ENCODE results near the gene SSTR3. TPM values are rescaled to one million over a fixed set of nuclear protein-coding genes. Genes with fewer than 3 reads are reported as not detected.

Gene SSTR3
- total RNA-seq, 2 donors from 2014 or later: not detected

DNA sequence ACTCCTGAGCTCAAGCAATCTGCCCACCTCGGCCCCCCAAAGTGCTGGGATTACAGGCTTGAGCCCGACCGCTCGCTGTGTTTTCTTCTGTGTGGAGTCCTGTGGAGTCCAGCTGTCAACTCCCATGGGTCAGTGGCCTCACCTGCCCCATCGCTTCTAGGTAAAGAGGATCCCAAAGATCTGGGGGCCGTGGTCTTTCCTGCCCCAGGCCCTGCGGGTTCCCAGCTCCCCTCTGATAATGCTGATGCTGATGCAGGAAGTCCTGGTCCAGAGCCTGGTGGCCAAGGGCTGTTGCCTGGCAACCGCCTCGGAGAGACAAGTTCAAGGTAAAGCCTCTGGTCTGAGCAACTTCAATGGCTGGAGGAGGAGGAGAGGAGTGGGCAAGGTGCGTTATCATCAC, 9.6 kb downstream of the SSTR3 start:
- intact Hi-C loops (cut with DNase I): loop anchor here in 1 of 2 donors (10.0 kb wide), 1 partner anchor 138 kb away; no protein-coding TSS in a partner anchor
- peak; percentile 60 for DNase-seq (ENCODE audit: low spot score)

DNA sequence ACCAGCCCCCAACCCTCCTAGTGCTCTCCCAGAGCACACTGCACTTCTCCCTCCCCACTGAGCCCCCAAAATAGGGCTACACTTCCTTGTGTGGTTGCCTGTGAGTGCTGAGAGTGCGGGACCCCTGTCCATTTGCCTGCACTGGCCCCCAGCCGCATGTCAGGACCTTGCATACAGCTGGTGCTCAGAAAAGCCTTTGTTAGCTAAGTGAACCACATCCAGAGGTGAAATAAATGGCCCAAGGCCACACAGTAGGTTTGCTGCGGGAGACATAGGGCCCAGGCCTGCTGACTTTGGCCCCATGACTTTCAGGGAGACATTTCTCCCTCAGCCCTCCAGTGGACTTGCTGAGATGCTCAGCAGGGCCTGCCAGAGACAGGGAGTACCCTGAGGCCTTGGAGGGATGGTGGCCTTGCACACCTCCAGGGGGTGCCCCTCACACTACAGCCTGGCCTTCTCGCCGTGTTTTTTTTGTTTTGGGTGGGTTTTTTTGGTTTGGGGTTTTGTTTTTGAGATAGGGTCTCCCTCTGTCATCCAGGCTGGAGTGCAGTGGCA, 10.2 kb downstream of the SSTR3 start:
- intact Hi-C loops (cut with DNase I): loop anchor here in 1 of 2 donors (10.0 kb wide), 1 partner anchor 137 kb away; no protein-coding TSS in a partner anchor
- DNase-seq (ENCODE audit: low spot score): peak; percentile 58

DNA sequence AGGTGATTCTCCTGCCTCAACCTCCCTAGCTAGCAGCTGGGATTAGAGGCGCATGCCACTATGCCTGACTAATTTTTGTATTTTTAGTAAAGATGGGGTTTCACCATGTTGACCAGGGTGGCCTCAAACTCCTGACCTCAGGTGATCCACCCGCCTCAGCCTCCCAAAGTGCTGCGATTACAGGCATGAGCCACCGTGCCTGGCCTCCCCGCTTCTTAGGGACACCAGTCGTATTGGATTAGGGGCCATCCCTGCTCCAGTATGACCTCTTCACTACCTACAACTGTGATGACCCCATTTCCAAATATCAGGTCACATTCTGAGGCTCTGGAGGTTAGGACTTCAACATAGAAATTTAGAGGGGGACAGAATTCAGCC, 10.8 kb downstream of the SSTR3 start:
- peak; percentile 36 for DNase-seq (ENCODE audit: low spot score)
- intact Hi-C loops (cut with DNase I): loop anchor here in 1 of 2 donors (10.0 kb wide), 1 partner anchor 137 kb away; no protein-coding TSS in a partner anchor

DNA sequence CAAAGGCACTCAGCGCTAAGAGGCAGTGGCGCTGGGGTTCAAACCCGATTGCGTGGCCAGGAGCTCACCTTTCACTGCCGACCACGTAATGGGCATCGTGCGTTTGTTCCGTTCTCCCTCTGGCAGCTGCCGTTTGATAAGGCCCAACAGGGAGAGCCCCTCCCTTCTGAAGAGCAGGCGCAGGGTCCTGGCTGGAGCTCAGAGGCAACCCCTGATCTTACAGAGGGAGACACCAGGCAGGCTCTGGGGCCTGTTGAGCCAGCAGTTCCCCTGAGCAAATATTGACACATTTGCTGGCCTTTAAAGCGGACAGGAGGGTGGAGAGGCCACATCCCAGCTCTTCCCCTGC, 12.5 kb downstream of the SSTR3 start:
- no peak for DNase-seq (ENCODE audit: low spot score)
- intact Hi-C loops (cut with DNase I): loop anchor here (2.0 to 10.0 kb wide), 2 partner anchors 33 to 135 kb away; no protein-coding TSS in a partner anchor

DNA sequence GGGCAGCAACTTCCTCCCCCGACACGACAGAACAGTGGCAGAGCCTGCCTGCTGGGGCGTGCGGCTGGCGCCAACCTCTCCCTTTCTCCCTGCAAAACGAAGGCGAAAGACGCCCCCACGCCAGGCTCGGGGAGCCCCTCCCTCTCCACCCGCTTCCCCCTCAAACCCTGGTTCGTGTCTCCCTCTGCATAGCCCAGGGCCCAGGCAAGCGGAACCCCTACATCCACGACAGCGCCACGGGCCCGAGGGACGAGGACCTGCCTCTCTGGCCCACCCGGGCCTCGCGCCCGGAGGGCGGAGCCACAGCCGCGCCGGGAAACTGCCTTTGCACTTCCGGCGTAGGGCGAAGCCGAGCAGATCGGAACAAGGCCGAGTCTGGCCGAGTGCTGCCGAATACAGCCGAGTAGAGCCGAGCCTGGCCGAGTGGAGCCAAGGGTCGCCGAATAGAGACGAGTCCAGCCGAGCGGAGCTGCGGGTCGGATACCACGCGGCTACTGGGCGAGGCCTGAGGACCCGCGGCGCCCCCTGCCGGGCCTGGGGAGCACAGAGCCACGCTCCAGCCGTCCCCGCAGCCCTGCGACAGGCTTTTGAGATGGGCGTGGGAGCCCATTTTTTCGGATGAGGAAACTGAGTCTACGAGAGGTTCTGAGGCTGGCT, 13.0 kb downstream of the SSTR3 start:
- peak; percentile 100 for DNase-seq (ENCODE audit: low spot score)
- intact Hi-C loops (cut with DNase I): loop anchor here in 1 of 2 donors (2.0 kb wide), 1 partner anchor 32 kb away; no protein-coding TSS in a partner anchor

DNA sequence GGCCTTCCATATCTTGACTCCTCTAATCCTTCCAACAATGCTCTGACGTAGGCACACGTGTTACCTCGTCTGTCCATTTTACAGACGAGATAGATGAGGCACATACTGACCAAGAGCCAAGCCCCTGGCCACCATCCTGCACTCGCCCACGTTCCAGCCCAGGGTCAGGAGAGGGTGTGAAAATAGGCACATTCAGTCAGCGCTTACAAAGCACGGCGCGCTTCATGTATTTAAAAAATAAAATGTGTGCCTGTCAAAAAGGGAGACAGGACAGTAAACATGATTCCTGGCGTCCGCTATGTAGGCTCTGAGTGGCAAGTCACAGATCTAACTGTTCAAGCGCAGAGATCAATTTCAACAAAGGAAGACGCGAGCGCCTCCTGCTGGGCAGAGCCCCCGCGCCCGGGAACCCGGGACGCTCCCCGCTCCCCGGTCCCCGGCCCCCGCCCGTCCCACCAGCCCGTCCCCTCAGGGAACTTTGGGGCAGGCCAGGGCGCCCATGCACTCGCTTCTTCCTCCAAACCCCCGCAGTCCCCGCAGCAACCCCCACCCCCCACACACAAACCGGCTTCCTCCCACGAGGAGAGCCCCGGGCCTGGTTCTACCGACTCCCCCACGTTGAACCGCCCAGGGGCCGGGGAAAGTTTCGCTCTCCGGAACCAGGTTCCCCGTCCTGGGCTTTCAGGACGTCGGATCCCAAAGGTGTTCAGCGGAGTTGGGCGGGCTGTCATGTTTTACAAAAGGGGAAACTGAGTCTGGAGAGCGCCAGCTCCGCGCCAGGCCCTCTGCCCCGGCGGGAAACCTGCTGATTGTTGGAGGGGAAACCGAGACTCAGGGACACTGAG, 13.8 kb downstream of the SSTR3 start:
- peak; percentile 96 for DNase-seq (ENCODE audit: low spot score)

DNA sequence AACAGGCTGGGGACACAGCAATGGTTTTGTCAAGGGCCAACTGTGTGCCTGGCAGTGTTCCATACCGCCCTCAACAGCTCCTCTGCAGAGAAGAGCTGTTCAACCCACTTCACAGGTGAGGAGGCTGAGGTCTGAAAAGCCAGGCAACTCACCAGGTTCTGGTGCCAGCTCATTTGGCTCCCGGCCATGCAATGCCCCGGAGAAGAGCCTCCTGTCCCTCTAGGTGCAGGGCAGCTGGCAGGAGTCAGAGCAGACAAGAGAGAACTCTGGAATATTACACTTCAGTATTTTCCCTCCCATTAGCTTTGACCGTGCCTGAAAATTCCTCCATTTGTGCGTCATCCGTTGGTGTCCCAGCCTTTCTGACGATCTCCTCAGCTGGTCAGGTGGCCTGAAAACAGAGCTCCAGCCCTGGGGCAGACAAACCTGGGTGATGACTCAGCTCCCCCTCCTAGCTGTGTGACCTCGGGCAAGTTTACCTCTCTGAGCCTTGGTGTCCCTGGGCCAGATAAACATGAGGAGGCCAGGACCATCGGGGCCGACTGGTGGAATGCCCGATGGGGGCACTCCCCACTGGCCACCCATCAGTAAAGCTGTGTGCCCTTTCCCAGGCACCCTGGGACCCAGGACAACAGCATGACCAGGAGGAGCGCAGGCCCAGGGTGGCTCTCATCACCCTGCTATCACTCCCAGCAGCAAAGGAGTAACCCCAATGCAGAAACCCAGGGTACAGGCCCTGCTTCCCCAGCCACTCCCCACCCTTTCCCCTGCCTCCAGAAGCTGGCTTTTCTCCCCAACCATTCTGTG, 14.6 kb downstream of the SSTR3 start:
- DNase-seq (ENCODE audit: low spot score): peak; percentile 88
- intact Hi-C loops (cut with DNase I): loop anchor here in 1 of 2 donors (2.0 kb wide), 1 partner anchor 31 kb away; no protein-coding TSS in a partner anchor

More for the DNA sequence above, 13.8 kb downstream of the SSTR3 start:
- intact Hi-C loops (cut with DNase I): loop anchor here in 1 of 2 donors (2.0 kb wide), 1 partner anchor 32 kb away; no protein-coding TSS in a partner anchor

DNA sequence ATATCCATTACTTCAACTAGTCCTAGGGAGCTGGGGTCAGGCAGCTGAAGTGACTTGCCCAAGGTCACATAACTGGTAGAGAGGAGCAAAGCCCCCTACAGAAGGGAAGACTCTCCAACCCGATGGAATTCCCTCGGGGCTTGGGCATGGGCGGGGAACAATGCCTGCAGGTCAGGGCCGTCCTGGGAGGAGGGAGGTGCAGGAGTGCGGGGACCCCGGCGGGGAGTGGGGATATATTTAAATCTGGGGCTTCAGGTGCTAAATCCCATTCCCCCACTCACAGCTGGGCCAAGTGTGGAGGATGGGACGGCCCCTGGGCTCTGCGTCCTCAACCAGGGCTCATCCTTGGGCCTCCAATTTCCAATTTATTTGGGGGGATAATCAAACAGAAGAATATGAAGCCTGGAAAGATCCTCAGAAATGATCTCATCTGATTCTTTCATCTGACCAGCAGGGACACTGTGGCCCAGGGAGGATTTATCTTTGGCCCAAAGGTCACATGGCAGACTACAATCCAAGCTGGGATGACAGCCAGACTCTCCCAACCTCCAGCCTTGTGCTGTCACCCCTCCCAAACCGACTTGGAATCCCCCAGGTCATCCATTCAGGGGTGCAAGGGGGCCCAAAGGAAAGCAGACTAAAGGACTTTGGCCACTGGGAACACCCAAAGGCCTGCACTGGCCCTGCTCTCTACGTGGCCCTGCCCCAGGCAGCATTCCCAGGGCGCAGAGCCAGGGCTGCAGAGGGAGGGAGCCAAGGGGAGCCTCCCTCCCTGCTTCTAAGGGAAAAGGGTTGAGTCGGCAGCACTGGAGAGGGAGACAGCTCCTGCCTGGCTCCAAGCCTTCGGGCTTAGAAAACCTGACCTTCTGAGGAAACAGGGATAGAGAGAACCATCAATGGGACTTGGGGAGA, 15.5 kb downstream of the SSTR3 start:
- peak; percentile 96 for DNase-seq (ENCODE audit: low spot score)
- intact Hi-C loops (cut with DNase I): no loop called here

DNA sequence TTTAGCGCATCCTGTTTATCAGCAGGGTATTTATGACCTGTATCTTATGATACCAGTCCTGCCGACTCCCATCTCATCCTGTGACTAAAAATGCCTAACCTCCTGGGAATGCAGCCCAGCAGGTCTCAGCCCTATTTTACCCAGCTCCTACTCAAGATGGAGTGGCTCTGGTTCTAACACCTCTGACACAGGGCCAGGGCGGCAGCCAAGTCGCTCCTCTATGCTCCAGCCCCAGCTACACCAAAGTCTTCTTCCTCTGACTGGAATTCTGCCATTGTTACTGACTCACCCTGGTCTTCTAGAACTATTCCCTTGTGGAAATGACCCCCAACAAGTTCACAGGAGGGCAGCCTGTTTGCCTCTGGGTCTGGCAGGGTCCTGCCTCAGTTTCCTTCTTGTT, 16.4 kb downstream of the SSTR3 start:
- DNase-seq (ENCODE audit: low spot score): peak; percentile 55
- intact Hi-C loops (cut with DNase I): no loop called here

DNA sequence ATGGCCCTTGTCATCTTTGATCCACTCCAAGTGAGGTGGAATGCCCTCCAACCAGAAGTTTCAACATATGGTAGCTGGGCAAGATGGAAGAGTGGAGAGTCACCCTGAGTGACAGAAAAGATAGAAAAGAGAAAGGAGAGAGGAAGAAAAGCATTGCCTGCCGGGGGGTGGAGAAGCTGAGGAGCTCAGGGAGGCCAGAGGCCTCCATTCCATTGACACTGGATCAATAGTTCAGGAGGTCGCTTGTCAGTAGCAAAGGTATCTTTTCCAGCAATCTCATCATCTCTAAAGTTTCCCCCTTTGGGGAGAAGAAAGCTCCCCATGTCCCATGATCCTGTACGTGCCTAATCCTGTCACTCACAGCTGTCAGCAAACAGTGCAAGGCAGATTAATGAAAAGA, 17.5 kb downstream of the SSTR3 start:
- peak; percentile 5 for DNase-seq (ENCODE audit: low spot score)
- intact Hi-C loops (cut with DNase I): no loop called here

DNA sequence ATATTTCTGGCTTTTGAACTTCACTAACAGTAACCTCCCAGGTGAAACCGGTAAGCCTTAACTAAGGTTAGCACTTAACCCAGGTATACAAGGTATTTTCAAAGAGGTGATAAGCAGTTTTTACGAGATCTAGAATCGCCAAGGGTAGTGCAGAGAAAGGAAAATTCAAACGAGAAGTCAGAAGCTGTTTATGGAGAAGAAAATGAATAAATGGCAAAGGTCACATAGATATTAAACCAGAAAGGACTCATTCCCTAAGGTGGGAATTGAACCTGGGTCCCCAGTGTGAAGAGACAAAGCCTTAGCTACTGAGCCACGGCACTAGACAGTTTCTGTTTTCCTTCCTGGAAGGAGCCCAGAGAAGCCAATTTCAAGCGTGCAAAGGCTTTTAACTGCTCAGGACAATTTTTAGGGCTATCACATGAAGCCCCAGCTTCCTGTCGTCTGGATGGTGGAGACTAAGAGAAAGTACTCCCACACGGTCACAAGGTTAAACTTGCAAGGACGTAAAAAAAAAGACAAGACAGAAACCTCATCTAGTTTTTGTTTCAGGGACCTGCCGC, 18.6 kb downstream of the SSTR3 start:
- no peak for DNase-seq (ENCODE audit: low spot score)
- intact Hi-C loops (cut with DNase I): no loop called here

DNA sequence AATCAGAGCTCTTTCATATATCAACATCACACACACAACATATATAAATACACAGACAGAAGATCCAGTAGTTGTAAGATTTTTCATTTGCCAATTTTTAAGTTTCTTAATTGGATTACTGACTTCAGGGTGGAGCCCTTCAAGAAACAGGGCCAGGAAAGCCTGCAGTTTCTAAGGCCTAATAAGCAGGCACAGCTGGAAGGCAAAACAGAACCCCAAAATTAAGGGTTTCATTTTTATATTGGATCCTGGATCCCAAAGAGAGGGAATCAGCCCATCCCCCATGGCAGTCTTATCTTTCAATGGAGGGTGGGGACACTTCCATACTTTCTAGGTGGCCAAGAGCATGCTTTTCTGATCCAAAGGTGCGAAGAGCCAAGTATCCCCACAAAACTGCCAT, 19.5 kb downstream of the SSTR3 start:
- no peak for DNase-seq (ENCODE audit: low spot score)
- intact Hi-C loops (cut with DNase I): no loop called here

DNA sequence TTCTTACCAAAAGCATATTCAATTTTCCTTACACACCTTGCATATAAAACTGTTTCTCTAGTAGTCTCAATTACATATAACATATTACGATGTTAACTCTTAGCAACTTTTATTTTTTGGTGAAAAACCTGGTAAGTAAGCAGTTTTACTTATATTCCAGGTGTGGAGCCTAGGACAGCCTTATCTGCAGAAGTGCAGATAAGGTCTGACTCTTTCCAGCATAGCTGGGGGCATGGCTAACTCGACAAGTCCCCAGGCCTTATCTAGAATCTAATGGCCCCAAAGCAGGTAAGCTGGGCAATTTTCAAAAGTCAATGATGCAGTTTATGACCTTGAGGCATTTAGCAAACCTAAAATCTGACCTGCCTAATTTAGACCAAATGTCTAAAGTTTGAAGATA, 20.1 kb downstream of the SSTR3 start:
- DNase-seq (ENCODE audit: low spot score): no peak
- intact Hi-C loops (cut with DNase I): no loop called here

DNA sequence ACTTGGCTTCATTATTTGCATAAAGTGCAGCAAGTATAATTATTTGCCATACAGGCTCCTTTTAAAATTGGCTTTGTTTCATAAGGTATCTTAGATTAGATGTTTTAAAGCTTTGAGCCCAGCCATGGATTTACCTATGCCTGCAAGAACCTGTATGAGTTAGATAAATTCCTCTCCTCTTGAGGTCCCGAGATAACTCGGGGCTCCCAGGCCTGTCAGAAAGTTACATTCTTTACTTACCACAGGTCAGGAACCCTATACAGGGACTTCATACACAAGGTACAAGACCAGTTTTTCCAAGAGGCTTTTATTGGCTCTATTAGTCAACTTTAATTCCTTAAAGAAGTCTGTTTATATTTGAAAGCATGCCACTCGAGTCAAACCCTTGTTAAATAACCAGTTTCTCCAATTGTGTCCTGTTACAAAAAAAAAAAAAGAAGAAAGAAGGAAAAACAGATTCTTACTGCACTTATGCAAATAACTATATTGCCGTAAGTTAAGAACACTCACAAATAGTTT, 22.0 kb downstream of the SSTR3 start:
- DNase-seq (ENCODE audit: low spot score): no peak
- intact Hi-C loops (cut with DNase I): no loop called here

DNA sequence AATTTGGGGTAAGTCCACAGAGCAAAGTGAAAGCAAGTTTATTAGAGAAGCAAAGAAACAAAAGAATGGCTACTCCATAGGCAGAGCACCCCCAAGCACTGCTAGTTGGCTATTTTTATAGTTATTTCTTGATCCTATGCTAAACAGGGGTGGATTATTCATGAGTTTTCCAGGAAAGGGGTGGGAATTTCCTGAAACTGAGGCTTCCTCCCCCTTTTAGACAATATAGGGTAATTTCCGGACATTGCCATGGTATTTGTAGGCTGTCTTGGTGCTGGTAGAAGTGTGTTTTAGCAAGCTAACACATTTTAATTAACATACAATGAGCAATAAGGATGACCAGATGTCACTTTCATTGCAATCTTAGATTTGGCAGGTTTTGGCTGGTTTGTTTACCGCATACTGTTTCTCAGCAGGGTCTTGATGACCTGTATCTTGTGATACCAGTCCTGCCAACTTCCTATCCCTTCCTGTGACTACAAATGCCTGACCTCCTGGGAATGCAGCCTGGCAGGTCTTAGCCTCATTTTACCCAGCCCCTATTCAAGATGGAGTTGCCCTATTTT, 23.3 kb downstream of the SSTR3 start:
- no peak for DNase-seq (ENCODE audit: low spot score)
- intact Hi-C loops (cut with DNase I): no loop called here

DNA sequence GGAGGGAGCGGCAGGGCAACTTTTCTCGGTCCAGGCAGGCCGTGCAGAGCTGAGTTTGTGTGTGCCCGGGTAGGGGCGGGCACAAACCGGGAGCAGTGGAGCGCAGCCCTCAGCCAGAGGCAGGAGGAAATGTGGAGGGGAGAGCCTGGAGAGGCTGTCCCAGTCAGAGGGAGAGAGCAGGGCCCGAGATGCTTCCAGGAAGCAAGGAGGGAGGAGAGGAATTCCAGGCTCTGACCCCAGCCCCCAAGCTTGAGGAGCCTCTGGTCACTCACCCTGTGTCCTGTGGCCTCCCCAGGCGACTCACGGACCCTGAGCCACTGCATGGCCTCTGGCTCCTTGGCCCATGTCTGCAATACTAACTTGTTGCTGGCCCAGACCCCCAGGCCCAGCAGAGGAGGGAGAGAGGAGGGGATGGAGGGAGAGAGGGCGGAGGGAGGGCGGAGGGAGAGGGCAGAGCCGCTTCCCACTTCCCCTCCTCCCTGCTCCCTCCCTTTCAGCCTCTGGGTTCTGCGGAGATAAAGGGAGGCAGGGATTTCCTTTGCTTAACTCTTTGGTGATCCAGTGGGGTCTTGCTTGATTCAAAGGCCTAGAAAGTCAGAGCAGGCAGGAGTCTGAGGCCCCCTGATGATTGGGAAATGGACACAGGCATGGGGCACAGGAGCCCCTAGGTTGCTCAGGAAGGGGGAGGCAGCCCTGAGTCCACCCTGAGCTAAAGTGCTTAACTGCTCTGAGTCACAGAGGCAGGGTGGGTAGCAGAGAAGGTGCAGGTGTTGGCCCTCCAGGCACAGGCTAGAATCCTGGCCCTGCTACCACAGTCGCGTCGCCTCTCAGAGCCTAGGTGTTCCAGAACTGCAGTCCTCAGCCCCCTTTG, 24.2 kb downstream of the SSTR3 start, which contains the start of gene C1QTNF6:
Gene C1QTNF6, minus strand, starts transcription at position 357 of the 871 bp plus-strand sequence. Its CDS starts 34 bp downstream, at position 323.
- DNase-seq (ENCODE audit: low spot score): peak; percentile 79
- intact Hi-C loops (cut with DNase I): no loop called here

Measured in posterior vena cava (tissue), 2 donors.